GM18951 (cell line): ENCODE data around the gene C19orf85.

Experiments
- POLR2A ChIP-seq: IDR thresholded peaks from 4 replicates; pipeline ENCODE4 v1.6.1; 2011; ENCODE audit warnings: mild to moderate bottlenecking; ENCODE audit not compliant: insufficient read length, insufficient read depth; ENCODE audit errors: extremely low read depth
- in situ Hi-C: fragments of 300-500 bp; cut with MboI; formaldehyde crosslinking; loops from one replicate; pipeline ENCODE4 v1.12.0; 2022; ENCODE audit warnings: low sequenced_read_pairs, mixed read lengths, inconsistent platforms; ENCODE audit not compliant: unreplicated experiment

C19orf85 gene

GRCh38 chr19:55486971-55487923 is 22.7 kb upstream of the C19orf85 start:
- TF ChIP-seq POLR2A = no peak
- in situ Hi-C loops = no loop called here

GRCh38 chr19:55486043-55486970 is 21.8 kb upstream of the C19orf85 start:
- in situ Hi-C loops = no loop called here
- no peak for TF ChIP-seq POLR2A

GRCh38 chr19:55485439-55486011 is 21.0 kb upstream of the C19orf85 start:
- in situ Hi-C loops = no loop called here
- no peak for TF ChIP-seq POLR2A

GRCh38 chr19:55484593-55485438 is 20.3 kb upstream of the C19orf85 start, which contains the start of gene NAT14:
TSS of gene NAT14 (plus strand) at chr19:55485188. CDS start at chr19:55485709, 521 bp downstream.
- in situ Hi-C loops = no loop called here
- peak; percentile 41 for TF ChIP-seq POLR2A

- in situ Hi-C loops = no loop called here
- no peak for TF ChIP-seq POLR2A
Observed at GRCh38 chr19:55483706-55484592, 19.4 kb upstream of the C19orf85 start.

GRCh38 chr19:55482967-55483705 is 18.6 kb upstream of the C19orf85 start:
- in situ Hi-C loops = no loop called here
- TF ChIP-seq POLR2A = no peak

GRCh38 chr19:55482156-55482961 is 17.8 kb upstream of the C19orf85 start:
- no peak for TF ChIP-seq POLR2A
- in situ Hi-C loops = no loop called here

GRCh38 chr19:55481794-55482155 is 17.2 kb upstream of the C19orf85 start:
- TF ChIP-seq POLR2A = no peak
- in situ Hi-C loops = no loop called here

- in situ Hi-C loops = no loop called here
- TF ChIP-seq POLR2A = no peak
Observed at GRCh38 chr19:55481148-55481793, 16.7 kb upstream of the C19orf85 start.

GRCh38 chr19:55479451-55480230 is 15.1 kb upstream of the C19orf85 start:
- no peak for TF ChIP-seq POLR2A
- in situ Hi-C loops = no loop called here
